Cardiac muscle cell (in vitro differentiated cells and primary cell): ENCODE results near the gene DMRTB1. TPM values are rescaled to one million over a fixed set of nuclear protein-coding genes. Genes with fewer than 3 reads are reported as not detected.

Experiments used
- DNase-seq, 2 donors: peaks; one replicate each; pipeline versions ENCODE4 v3.0.0 to v3.0.0-alpha.2; 2010 to 2017; ENCODE audit warnings: low read depth in 1 of 2, low spot score in 1 of 2
- H3K27ac ChIP-seq: fragments of 200-600 bp; sonication (generic); 2 replicates; pipeline ENCODE4 v1.5.1; 2016
- H3K27me3 ChIP-seq: fragments of 200-600 bp; sonication (generic); 2 replicates; pipeline ENCODE4 v1.6.0; 2016; ENCODE audit warnings: control low read depth
- H3K36me3 ChIP-seq: fragments of 200-600 bp; sonication (generic); 2 replicates; pipeline ENCODE4 v1.5.1; 2016; ENCODE audit warnings: control low read depth
- H3K4me1 ChIP-seq: fragments of 200-600 bp; sonication (generic); 2 replicates; pipeline ENCODE4 v1.8.1; 2017; ENCODE audit warnings: low read depth, mild to moderate bottlenecking, mixed run types
- H3K4me3 ChIP-seq: fragments of 200-600 bp; sonication (generic); 2 replicates; pipeline ENCODE4 v1.5.1; 2016; ENCODE audit warnings: mild to moderate bottlenecking
- H3K9me3 ChIP-seq: fragments of 200-600 bp; sonication (generic); 2 replicates; pipeline ENCODE4 v1.5.1; 2017; ENCODE audit warnings: low read depth, mild to moderate bottlenecking, control low read depth
- CTCF ChIP-seq: IDR thresholded peaks from 2 replicates; pipeline ENCODE4 v1.5.1; 2012; ENCODE audit warnings: low read depth, mild to moderate bottlenecking, low read length
- polyA plus RNA-seq: library from polyadenylated mRNA; unstranded; fragments of >200 nt; fragmentation: Nextera tagmentation; extraction: Ambion mirVana; gene quantifications from 2 replicates; pipeline ENCODE4 v1.2.1, GENCODE V29; 2016
- total RNA-seq: library from RNA; depleted of rRNA; stranded (reverse); fragments of >200 nt; gene quantifications from 2 replicates; pipeline ENCODE4 v1.2.3, GENCODE V29; 2016

DMRTB1 gene
- total and polyA plus RNA-seq, 2 experiments from 2014 or later = not detected

DNA sequence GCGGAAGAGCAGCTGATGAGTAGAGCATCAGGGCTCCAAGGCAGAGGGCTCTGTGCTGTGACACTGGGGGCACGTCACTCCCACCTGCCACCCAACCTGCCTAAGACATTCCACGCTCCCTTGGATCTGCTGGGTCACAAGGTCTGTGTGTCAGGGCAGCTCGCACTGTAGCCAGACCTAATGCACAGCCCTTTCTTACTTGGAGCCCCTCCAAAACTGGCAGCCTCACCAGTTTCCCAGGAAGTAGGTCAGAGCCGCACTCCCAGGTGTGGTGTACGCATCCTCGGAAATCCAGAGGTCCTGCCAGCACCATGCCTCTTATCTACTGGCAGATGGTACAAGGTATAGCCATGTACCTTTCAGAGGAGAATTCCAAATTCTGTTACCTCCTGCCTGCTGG is 22.3 kb downstream of the DMRTB1 start:
- Histone ChIP-seq H3K36me3 (no peaks in the 10 kb centered on the region), H3K27me3 (peaks cover 7% of the 10 kb centered on the region), H3K9me3 (no peaks in the 10 kb centered on the region), H3K4me3 (no peak overlapping the region), H3K4me1 (no peaks in the 10 kb centered on the region), H3K27ac (no peak overlapping the region)
- no peak for TF ChIP-seq CTCF
- no peak for DNase-seq

- H3K4me1 ChIP-seq = no peaks in the 10 kb centered on the region
- no peaks in the 10 kb centered on the region for H3K9me3 ChIP-seq
- H3K27me3 ChIP-seq = peaks cover 12% of the 10 kb centered on the region
- no peak overlapping the region for H3K4me3 ChIP-seq
- no peak for DNase-seq
- H3K36me3 ChIP-seq = no peaks in the 10 kb centered on the region
- no peak for TF ChIP-seq CTCF
- H3K27ac ChIP-seq = no peak overlapping the region
Observed at GRCh38 chr1:53482441-53483153, 23.4 kb downstream of the DMRTB1 start.

DNA sequence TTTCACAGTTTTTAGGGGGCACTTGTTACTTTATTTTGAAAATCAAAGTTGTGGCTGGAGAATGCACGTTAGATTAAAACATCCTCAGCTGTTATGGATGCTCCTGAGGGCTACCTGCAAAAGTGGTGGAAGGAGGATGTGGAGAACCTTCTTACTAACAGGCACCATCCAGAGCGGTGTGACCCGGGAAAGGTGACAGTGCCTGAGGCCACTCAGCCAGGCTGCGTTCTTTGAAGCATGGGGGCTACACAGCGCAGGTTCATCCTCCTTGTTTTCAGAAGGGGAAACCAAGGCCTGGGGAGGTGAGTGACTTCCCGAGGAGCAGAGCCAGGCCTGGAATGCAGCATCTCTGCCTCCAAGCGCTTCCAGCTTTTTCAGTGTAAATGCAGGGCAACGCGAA is 24.0 kb downstream of the DMRTB1 start:
- Histone ChIP-seq H3K27ac (no peak overlapping the region), H3K9me3 (no peaks in the 10 kb centered on the region), H3K4me3 (no peak overlapping the region), H3K36me3 (no peaks in the 10 kb centered on the region), H3K4me1 (no peaks in the 10 kb centered on the region), H3K27me3 (peaks cover 12% of the 10 kb centered on the region)
- no peak for TF ChIP-seq CTCF
- no peak for DNase-seq

GRCh38 chr1:53483656-53484055 is 24.5 kb downstream of the DMRTB1 start:
- Histone ChIP-seq H3K27me3 (peaks cover 12% of the 10 kb centered on the region), H3K27ac (no peak overlapping the region), H3K9me3 (no peaks in the 10 kb centered on the region), H3K4me3 (no peak overlapping the region), H3K4me1 (no peaks in the 10 kb centered on the region), H3K36me3 (no peaks in the 10 kb centered on the region)
- no peak for TF ChIP-seq CTCF
- no peak for DNase-seq

DNA sequence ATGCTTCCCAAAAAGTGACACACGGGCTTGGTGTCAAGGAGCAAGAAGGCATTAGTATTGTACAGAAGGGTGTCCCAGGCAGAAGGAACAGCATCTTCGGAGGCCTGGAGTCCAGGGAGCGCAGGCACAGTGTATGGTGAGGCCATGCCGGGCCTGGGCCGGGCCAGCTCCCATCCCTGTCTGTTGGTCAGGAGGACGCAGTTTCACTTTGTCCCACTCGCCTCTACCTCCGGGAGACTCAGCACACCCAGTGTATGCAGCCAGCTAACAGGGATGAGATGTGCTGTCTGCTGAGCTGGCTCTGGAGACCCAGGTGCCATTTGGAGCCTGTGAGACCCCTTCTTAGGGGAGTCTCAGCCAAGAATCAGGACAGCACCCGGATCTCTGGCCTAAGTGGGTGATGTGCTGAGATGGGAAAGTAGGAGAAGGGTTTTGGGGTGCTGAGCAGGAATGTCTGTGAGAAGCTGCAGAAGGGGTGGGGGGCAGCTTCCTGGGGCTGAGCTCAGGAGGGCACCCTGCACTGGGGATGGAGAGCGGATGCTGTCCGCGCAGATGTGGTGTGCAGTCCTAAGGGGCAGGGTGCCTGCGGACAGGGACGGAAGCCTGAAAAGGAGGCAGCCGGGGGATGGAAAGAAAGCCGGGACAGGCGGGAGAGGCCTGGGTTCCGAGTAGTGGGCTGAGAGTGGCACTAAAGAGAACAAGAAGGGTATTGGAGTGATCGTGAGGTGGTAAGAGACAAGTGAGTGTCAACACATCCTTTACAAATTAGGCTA is 25.7 kb downstream of the DMRTB1 start:
- DNase-seq = no peak

More for the DNA sequence above, 25.7 kb downstream of the DMRTB1 start:
- Histone ChIP-seq H3K27ac (no peak overlapping the region), H3K9me3 (no peaks in the 10 kb centered on the region), H3K4me3 (no peak overlapping the region), H3K36me3 (no peaks in the 10 kb centered on the region), H3K4me1 (no peaks in the 10 kb centered on the region), H3K27me3 (peaks cover 12% of the 10 kb centered on the region)
- TF ChIP-seq CTCF = no peak
